IgD-negative memory B cell (primary cell): ENCODE measurements around the gene C6orf52. TPM values are rescaled to one million over a fixed set of nuclear protein-coding genes. Genes with fewer than 3 reads are reported as not detected.

Experiments used
- H3K27ac Mint-ChIP-seq, 3 donors: one replicate each; pipeline ENCODE4 v1.8.0; 2020 to 2022; ENCODE audit warnings: mild to moderate bottlenecking in 3 of 3, mixed read lengths in 3 of 3, moderate library complexity in 1 of 3
- H3K27me3 Mint-ChIP-seq: one replicate; pipeline ENCODE4 v1.8.0; 2021; ENCODE audit warnings: mixed read lengths
- H3K36me3 Mint-ChIP-seq: one replicate; pipeline ENCODE4 v1.8.0; 2020; ENCODE audit warnings: mild to moderate bottlenecking, mixed read lengths
- H3K4me1 Mint-ChIP-seq, 3 donors: one replicate each; pipeline ENCODE4 v1.8.0; 2020 to 2022; ENCODE audit warnings: mixed read lengths in 3 of 3, mild to moderate bottlenecking in 1 of 3
- H3K4me3 Mint-ChIP-seq, 4 donors: one replicate each; pipeline ENCODE4 v1.8.0; 2020 to 2022; ENCODE audit warnings: mild to moderate bottlenecking in 4 of 4, mixed read lengths in 4 of 4, moderate library complexity in 3 of 4
- H3K9me3 Mint-ChIP-seq, 3 donors: one replicate each; pipeline ENCODE4 v1.8.0; 2020 to 2021; ENCODE audit warnings: mixed read lengths in 3 of 3, mild to moderate bottlenecking in 1 of 3
- polyA plus RNA-seq: library from polyadenylated mRNA; unstranded; fragments of 300-500 nt; fragmentation: Illumina TruSeq; gene quantifications from one replicate; pipeline ENCODE4 v1.2.3, GENCODE V29; 2021

Gene C6orf52
- polyA plus RNA-seq, 1 donor from 2014 or later = 1.1 TPM

GRCh38 chr6:10655508-10656055 lies 38.8 kb downstream of the C6orf52 start:
- Mint-ChIP-seq H3K4me3 (peak overlapping the region in 1 of 4 donors; percentile 10), H3K27me3 (peaks cover 17% of the 10 kb centered on the region), H3K36me3 (peaks cover 2% of the 10 kb centered on the region), H3K4me1 (peaks cover 0 to 7% (median 4%) of the 10 kb centered on the region in 3 donors), H3K9me3 (no peaks in the 10 kb centered on the region), H3K27ac (no peak overlapping the region)

- peaks cover 15 to 22% (median 16%) of the 10 kb centered on the region in 3 donors for H3K4me1 Mint-ChIP-seq
- peaks cover 2% of the 10 kb centered on the region for H3K27me3 Mint-ChIP-seq
- no peaks in the 10 kb centered on the region for H3K9me3 Mint-ChIP-seq
- no peak overlapping the region for H3K27ac Mint-ChIP-seq
- H3K36me3 Mint-ChIP-seq = peaks cover 3% of the 10 kb centered on the region
- H3K4me3 Mint-ChIP-seq = peak overlapping the region in 1 of 4 donors; percentile 63
These were observed 50.2 kb downstream of the C6orf52 start for GRCh38 chr6:10644225-10644624.

- peak overlapping the region in 3 of 4 donors; percentile 3 to 51 (median 42) for H3K4me3 Mint-ChIP-seq
- H3K27ac Mint-ChIP-seq = peak overlapping the region in 2 of 3 donors; percentile 0 to 2
- H3K9me3 Mint-ChIP-seq = no peaks in the 10 kb centered on the region
- H3K4me1 Mint-ChIP-seq = peaks cover 15 to 24% (median 19%) of the 10 kb centered on the region in 3 donors
- H3K36me3 Mint-ChIP-seq = peaks cover 3% of the 10 kb centered on the region
- peaks cover 2% of the 10 kb centered on the region for H3K27me3 Mint-ChIP-seq
These were observed 51.2 kb downstream of the C6orf52 start for GRCh38 chr6:10643201-10643651.

- Mint-ChIP-seq H3K27me3 (peaks cover 2% of the 10 kb centered on the region), H3K4me3 (no peak overlapping the region), H3K27ac (no peak overlapping the region), H3K4me1 (peaks cover 15 to 24% (median 21%) of the 10 kb centered on the region in 3 donors), H3K36me3 (peaks cover 5% of the 10 kb centered on the region), H3K9me3 (no peaks in the 10 kb centered on the region)
These were observed 52.9 kb downstream of the C6orf52 start for GRCh38 chr6:10641528-10641927.

- no peak overlapping the region for H3K27ac Mint-ChIP-seq
These were observed 54.0 kb downstream of the C6orf52 start for GRCh38 chr6:10640412-10640811.

GRCh38 chr6:10633216-10633615 lies 61.2 kb downstream of the C6orf52 start:
- Mint-ChIP-seq H3K4me1 (peaks cover 0 to 4% (median 0%) of the 10 kb centered on the region in 3 donors), H3K36me3 (peaks cover 2% of the 10 kb centered on the region), H3K27me3 (no peaks in the 10 kb centered on the region), H3K4me3 (no peak overlapping the region), H3K27ac (no peak overlapping the region), H3K9me3 (no peaks in the 10 kb centered on the region)

More at GRCh38 chr6:10640412-10640811, 54.0 kb downstream of the C6orf52 start:
- Mint-ChIP-seq H3K4me3 (peak overlapping the region in 1 of 4 donors; percentile 29), H3K27me3 (peaks cover 2% of the 10 kb centered on the region), H3K36me3 (peaks cover 5% of the 10 kb centered on the region), H3K4me1 (peaks cover 15 to 24% (median 21%) of the 10 kb centered on the region in 3 donors), H3K9me3 (no peaks in the 10 kb centered on the region)

GRCh38 chr6:10630178-10630577 lies 64.2 kb downstream of the C6orf52 start:
- Mint-ChIP-seq H3K27me3 (no peaks in the 10 kb centered on the region), H3K9me3 (no peaks in the 10 kb centered on the region), H3K27ac (no peak overlapping the region), H3K4me3 (no peak overlapping the region), H3K36me3 (peaks cover 3% of the 10 kb centered on the region), H3K4me1 (peaks cover under 1 to 2% (median 1%) of the 10 kb centered on the region in 3 donors)

GRCh38 chr6:10627800-10628199 lies 66.6 kb downstream of the C6orf52 start:
- Mint-ChIP-seq H3K4me3 (no peak overlapping the region), H3K27me3 (no peaks in the 10 kb centered on the region), H3K4me1 (peaks cover 0 to 6% (median 1%) of the 10 kb centered on the region in 3 donors), H3K36me3 (peaks cover 13% of the 10 kb centered on the region), H3K27ac (no peak overlapping the region), H3K9me3 (no peaks in the 10 kb centered on the region)

- H3K36me3 Mint-ChIP-seq = peaks cover 16% of the 10 kb centered on the region
- H3K9me3 Mint-ChIP-seq = no peaks in the 10 kb centered on the region
- peaks cover 0 to 6% (median 1%) of the 10 kb centered on the region in 3 donors for H3K4me1 Mint-ChIP-seq
- no peak overlapping the region for H3K27ac Mint-ChIP-seq
- H3K4me3 Mint-ChIP-seq = no peak overlapping the region
- H3K27me3 Mint-ChIP-seq = no peaks in the 10 kb centered on the region
These were observed 68.2 kb downstream of the C6orf52 start for GRCh38 chr6:10626154-10626741.

GRCh38 chr6:10624836-10625235 lies 69.6 kb downstream of the C6orf52 start:
- Mint-ChIP-seq H3K27ac (peak overlapping the region in 1 of 3 donors; percentile 68), H3K9me3 (no peaks in the 10 kb centered on the region), H3K4me3 (no peak overlapping the region), H3K4me1 (peaks cover 0 to 6% (median 1%) of the 10 kb centered on the region in 3 donors), H3K27me3 (no peaks in the 10 kb centered on the region), H3K36me3 (peaks cover 16% of the 10 kb centered on the region)

GRCh38 chr6:10621847-10622246 lies 72.6 kb downstream of the C6orf52 start:
- H3K27ac Mint-ChIP-seq = no peak overlapping the region
- H3K36me3 Mint-ChIP-seq = peaks cover 13% of the 10 kb centered on the region
- H3K4me1 Mint-ChIP-seq = peaks cover 1 to 10% (median 3%) of the 10 kb centered on the region in 3 donors
- H3K27me3 Mint-ChIP-seq = no peaks in the 10 kb centered on the region
- no peak overlapping the region for H3K4me3 Mint-ChIP-seq
- no peaks in the 10 kb centered on the region for H3K9me3 Mint-ChIP-seq

Other genes with a start within 250 kb of the C6orf52 start
- 6.0 TPM for gene GCNT2, start 173.3 kb downstream of the C6orf52 start, polyA plus RNA-seq
- gene PAK1IP1, start 356 bp upstream of the C6orf52 start, polyA plus RNA-seq = 14.1 TPM
- gene TMEM14C, start 28.5 kb upstream of the C6orf52 start, polyA plus RNA-seq = 83.5 TPM
- 173 TPM for gene TMEM14B, start 53.2 kb upstream of the C6orf52 start, polyA plus RNA-seq
- gene MAK, start 143.9 kb upstream of the C6orf52 start, polyA plus RNA-seq = 0.18 TPM
- not detected for gene GCM2, start 187.4 kb upstream of the C6orf52 start, polyA plus RNA-seq
- gene SYCP2L, start 192.4 kb upstream of the C6orf52 start, polyA plus RNA-seq = not detected